WTC11 (cell line): Measurements from ENCODE around the gene LDLRAD3.

Experiments
- CREB1 ChIP-seq: sonication (generic); formaldehyde crosslinking; IDR thresholded peaks from 2 replicates; pipeline ENCODE4 v1.8.0; 2023; ENCODE audit warnings: mild to moderate bottlenecking, missing genetic modification reagents
- ELF4 ChIP-seq: sonication (generic); formaldehyde crosslinking; IDR thresholded peaks from 2 replicates; pipeline ENCODE4 v1.8.1; 2022; ENCODE audit warnings: low read depth, mild to moderate bottlenecking, moderate library complexity, missing genetic modification reagents
- ETV6 ChIP-seq: sonication (generic); formaldehyde crosslinking; IDR thresholded peaks from 2 replicates; pipeline ENCODE4 v1.8.1; 2022; ENCODE audit warnings: mild to moderate bottlenecking, missing genetic modification reagents
- MYBL2 ChIP-seq: sonication (generic); formaldehyde crosslinking; IDR thresholded peaks from 2 replicates; pipeline ENCODE4 v1.8.1; 2023; ENCODE audit warnings: mild to moderate bottlenecking, moderate library complexity, missing genetic modification reagents
- NR3C1 ChIP-seq: sonication (generic); formaldehyde crosslinking; conservative IDR thresholded peaks from 2 replicates; pipeline ENCODE4 v1.8.1; 2023; ENCODE audit warnings: low read depth, mild to moderate bottlenecking, missing genetic modification reagents
- PRRX2 ChIP-seq: fragments of 250-450 bp; sonication (Bioruptor Pico); IDR thresholded peaks from 2 replicates; pipeline ENCODE4 v1.8.0; 2021; ENCODE audit warnings: mild to moderate bottlenecking
- SP1 ChIP-seq: sonication (generic); formaldehyde crosslinking; conservative IDR thresholded peaks from 2 replicates; pipeline ENCODE4 v1.8.1; 2022; ENCODE audit warnings: missing genetic modification reagents
- TCF7 ChIP-seq: sonication (generic); formaldehyde crosslinking; IDR thresholded peaks from 2 replicates; pipeline ENCODE4 v1.8.0; 2022; ENCODE audit warnings: mild to moderate bottlenecking, low read depth, missing genetic modification reagents, moderate library complexity
- TP53 ChIP-seq: sonication (generic); formaldehyde crosslinking; IDR thresholded peaks from 2 replicates; pipeline ENCODE4 v1.8.1; 2023; ENCODE audit warnings: mild to moderate bottlenecking, missing genetic modification reagents
- ZNF232 ChIP-seq: sonication (generic); formaldehyde crosslinking; IDR thresholded peaks from 2 replicates; pipeline ENCODE4 v1.8.0; 2022; ENCODE audit warnings: mild to moderate bottlenecking, missing genetic modification reagents
- ZNF396 ChIP-seq: fragments of 250-450 bp; sonication (Bioruptor Pico); IDR thresholded peaks from 2 replicates; pipeline ENCODE4 v1.8.0; 2021; ENCODE audit warnings: mild to moderate bottlenecking, moderate library complexity, borderline replicate concordance
- TF ChIP-seq, protein P1 (sequence below): fragments of 200-600 bp; IDR thresholded peaks from 2 replicates; pipeline ENCODE4 v1.8.0; 2022; ENCODE audit warnings: antibody characterized with exemption
- TF ChIP-seq, protein P2 (sequence below): sonication (generic); formaldehyde crosslinking; IDR thresholded peaks from 2 replicates; pipeline ENCODE4 v1.8.1; 2022; ENCODE audit warnings: low read depth, missing genetic modification reagents, borderline replicate concordance
- TF ChIP-seq, protein P3 (sequence below): sonication (generic); formaldehyde crosslinking; conservative IDR thresholded peaks from 2 replicates; pipeline ENCODE4 v1.8.1; 2022; ENCODE audit warnings: mild to moderate bottlenecking, missing genetic modification reagents

DNA sequence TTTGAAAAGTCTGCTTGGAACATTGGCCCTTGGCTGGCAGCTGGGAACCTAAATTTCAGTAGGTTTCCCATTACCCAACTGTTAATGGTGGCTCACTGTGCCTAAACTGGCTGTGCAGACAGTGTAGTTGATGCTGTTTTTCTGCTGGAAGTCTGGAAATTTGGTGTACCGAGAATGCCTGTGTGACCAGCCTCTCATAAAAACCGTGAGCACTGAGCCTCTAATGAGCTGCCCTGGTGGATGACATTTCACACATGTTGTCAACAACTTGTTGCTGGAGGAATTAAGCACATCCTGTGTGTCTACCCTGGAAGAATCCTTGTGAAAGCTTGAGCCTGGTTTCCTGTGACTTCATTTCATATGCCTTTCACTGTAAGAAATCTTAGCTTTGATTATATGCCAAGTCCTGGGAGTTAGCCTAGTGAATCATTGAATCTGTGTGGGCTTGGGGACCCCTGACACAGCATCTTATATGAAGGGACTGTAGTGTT lies 131.1 kb downstream of the LDLRAD3 start:
- TF ChIP-seq, protein P1, sequence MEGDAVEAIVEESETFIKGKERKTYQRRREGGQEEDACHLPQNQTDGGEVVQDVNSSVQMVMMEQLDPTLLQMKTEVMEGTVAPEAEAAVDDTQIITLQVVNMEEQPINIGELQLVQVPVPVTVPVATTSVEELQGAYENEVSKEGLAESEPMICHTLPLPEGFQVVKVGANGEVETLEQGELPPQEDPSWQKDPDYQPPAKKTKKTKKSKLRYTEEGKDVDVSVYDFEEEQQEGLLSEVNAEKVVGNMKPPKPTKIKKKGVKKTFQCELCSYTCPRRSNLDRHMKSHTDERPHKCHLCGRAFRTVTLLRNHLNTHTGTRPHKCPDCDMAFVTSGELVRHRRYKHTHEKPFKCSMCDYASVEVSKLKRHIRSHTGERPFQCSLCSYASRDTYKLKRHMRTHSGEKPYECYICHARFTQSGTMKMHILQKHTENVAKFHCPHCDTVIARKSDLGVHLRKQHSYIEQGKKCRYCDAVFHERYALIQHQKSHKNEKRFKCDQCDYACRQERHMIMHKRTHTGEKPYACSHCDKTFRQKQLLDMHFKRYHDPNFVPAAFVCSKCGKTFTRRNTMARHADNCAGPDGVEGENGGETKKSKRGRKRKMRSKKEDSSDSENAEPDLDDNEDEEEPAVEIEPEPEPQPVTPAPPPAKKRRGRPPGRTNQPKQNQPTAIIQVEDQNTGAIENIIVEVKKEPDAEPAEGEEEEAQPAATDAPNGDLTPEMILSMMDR = no peak
- TF ChIP-seq CREB1 (CRISPR knock-in tag) (no peak), ZNF232 (CRISPR knock-in tag) (no peak), MYBL2 (CRISPR knock-in tag) (no peak), SP1 (no peak), NR3C1 (no peak), ETV6 (CRISPR knock-in tag) (no peak), PRRX2 (no peak), TCF7 (no peak), ELF4 (CRISPR knock-in tag) (no peak), ZNF396 (CRISPR knock-in tag) (no peak), TP53 (CRISPR knock-in tag) (no peak)
- TF ChIP-seq, protein P2, sequence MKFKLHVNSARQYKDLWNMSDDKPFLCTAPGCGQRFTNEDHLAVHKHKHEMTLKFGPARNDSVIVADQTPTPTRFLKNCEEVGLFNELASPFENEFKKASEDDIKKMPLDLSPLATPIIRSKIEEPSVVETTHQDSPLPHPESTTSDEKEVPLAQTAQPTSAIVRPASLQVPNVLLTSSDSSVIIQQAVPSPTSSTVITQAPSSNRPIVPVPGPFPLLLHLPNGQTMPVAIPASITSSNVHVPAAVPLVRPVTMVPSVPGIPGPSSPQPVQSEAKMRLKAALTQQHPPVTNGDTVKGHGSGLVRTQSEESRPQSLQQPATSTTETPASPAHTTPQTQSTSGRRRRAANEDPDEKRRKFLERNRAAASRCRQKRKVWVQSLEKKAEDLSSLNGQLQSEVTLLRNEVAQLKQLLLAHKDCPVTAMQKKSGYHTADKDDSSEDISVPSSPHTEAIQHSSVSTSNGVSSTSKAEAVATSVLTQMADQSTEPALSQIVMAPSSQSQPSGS (CRISPR knock-in tag) = no peak
- TF ChIP-seq, protein P3, sequence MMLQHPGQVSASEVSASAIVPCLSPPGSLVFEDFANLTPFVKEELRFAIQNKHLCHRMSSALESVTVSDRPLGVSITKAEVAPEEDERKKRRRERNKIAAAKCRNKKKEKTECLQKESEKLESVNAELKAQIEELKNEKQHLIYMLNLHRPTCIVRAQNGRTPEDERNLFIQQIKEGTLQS (CRISPR knock-in tag) = no peak
